Measurements from ENCODE around the gene FIGNL1.
A peak's percentile ranks its signal among the peaks of the same experiment; 100 is the strongest.

The FIGNL1 gene

GRCh38 chr7:50469181-50469580, 19.0 kb upstream of the FIGNL1 start:
- H3K27ac ChIP-seq (ENCODE audit: low read depth, low read length) = no peak overlapping the region
- no peak overlapping the region for H3K4me2 ChIP-seq (ENCODE audit: low read depth, low read length, poor library complexity, severe bottlenecking)
- no peak overlapping the region for H2AFZ ChIP-seq (ENCODE audit: low read depth, low read length, severe bottlenecking)
- H3K9me2 ChIP-seq (replicated peaks; ENCODE audit: insufficient read depth, low read length) = no peaks in the 10 kb centered on the region
- H3K36me3 ChIP-seq (ENCODE audit: low read length) = no peaks in the 10 kb centered on the region
- H3K27me3 ChIP-seq (ENCODE audit: low read length) = no peaks in the 10 kb centered on the region
- H3K9ac ChIP-seq (ENCODE audit: low read length) = no peak overlapping the region
- H3K9me3 ChIP-seq (ENCODE audit: insufficient read depth, low read length) = no peaks in the 10 kb centered on the region
- no peak overlapping the region for H3K4me3 ChIP-seq (ENCODE audit: insufficient read depth, low read length, poor library complexity, severe bottlenecking)
- H4K20me1 ChIP-seq (ENCODE audit: low read depth, low read length) = no peaks in the 10 kb centered on the region
- no peaks in the 10 kb centered on the region for H3F3A ChIP-seq (ENCODE audit: insufficient read depth)
- no peaks in the 10 kb centered on the region for H3K79me2 ChIP-seq (ENCODE audit: insufficient read depth, low read length)
- TF ChIP-seq CTCF (IDR thresholded peaks at IDR 0.05; ENCODE audit: insufficient read depth, low read length, poor library complexity, severe bottlenecking) = no peak
- no peak for TF ChIP-seq EZH2phosphoT487 (conservative IDR thresholded peaks at IDR 0.05; ENCODE audit: low read length)

- Histone ChIP-seq H4K20me1 (ENCODE audit: low read depth, low read length) (no peaks in the 10 kb centered on the region), H3K79me2 (ENCODE audit: insufficient read depth, low read length) (no peaks in the 10 kb centered on the region), H3K9ac (ENCODE audit: low read length) (peak overlapping the region; percentile 2; the same call in 1 of the 2 replicates), H3K4me3 (ENCODE audit: insufficient read depth, low read length, poor library complexity, severe bottlenecking) (no peak overlapping the region), H3K9me3 (ENCODE audit: insufficient read depth, low read length) (no peaks in the 10 kb centered on the region), H3K9me2 (replicated peaks; ENCODE audit: insufficient read depth, low read length) (no peaks in the 10 kb centered on the region), H3K4me2 (ENCODE audit: low read depth, low read length, poor library complexity, severe bottlenecking) (peak overlapping the region; percentile 43), H3K36me3 (ENCODE audit: low read length) (no peaks in the 10 kb centered on the region), H2AFZ (ENCODE audit: low read depth, low read length, severe bottlenecking) (peak overlapping the region; percentile 80), H3F3A (ENCODE audit: insufficient read depth) (no peaks in the 10 kb centered on the region), H3K27me3 (ENCODE audit: low read length) (no peaks in the 10 kb centered on the region), H3K27ac (ENCODE audit: low read depth, low read length) (no peak overlapping the region)
- peak; percentile 90 for TF ChIP-seq CTCF (IDR thresholded peaks at IDR 0.05; ENCODE audit: insufficient read depth, low read length, poor library complexity, severe bottlenecking)
- TF ChIP-seq EZH2phosphoT487 (conservative IDR thresholded peaks at IDR 0.05; ENCODE audit: low read length) = no peak
Observed at GRCh38 chr7:50467817-50468610, 17.9 kb upstream of the FIGNL1 start.

GRCh38 chr7:50466815-50467585, 16.9 kb upstream of the FIGNL1 start:
- no peaks in the 10 kb centered on the region for H3K9me3 ChIP-seq (ENCODE audit: insufficient read depth, low read length)
- no peak for TF ChIP-seq CTCF (IDR thresholded peaks at IDR 0.05; ENCODE audit: insufficient read depth, low read length, poor library complexity, severe bottlenecking)
- no peak for TF ChIP-seq EZH2phosphoT487 (conservative IDR thresholded peaks at IDR 0.05; ENCODE audit: low read length)
- H3K36me3 ChIP-seq (ENCODE audit: low read length) = no peaks in the 10 kb centered on the region
- H3K9me2 ChIP-seq (replicated peaks; ENCODE audit: insufficient read depth, low read length) = no peaks in the 10 kb centered on the region
- H3K27ac ChIP-seq (ENCODE audit: low read depth, low read length) = no peak overlapping the region
- no peak overlapping the region for H3K4me2 ChIP-seq (ENCODE audit: low read depth, low read length, poor library complexity, severe bottlenecking)
- H2AFZ ChIP-seq (ENCODE audit: low read depth, low read length, severe bottlenecking) = peak overlapping the region; percentile 80
- H3F3A ChIP-seq (ENCODE audit: insufficient read depth) = no peaks in the 10 kb centered on the region
- H4K20me1 ChIP-seq (ENCODE audit: low read depth, low read length) = no peaks in the 10 kb centered on the region
- no peaks in the 10 kb centered on the region for H3K79me2 ChIP-seq (ENCODE audit: insufficient read depth, low read length)
- no peaks in the 10 kb centered on the region for H3K27me3 ChIP-seq (ENCODE audit: low read length)
- H3K4me3 ChIP-seq (ENCODE audit: insufficient read depth, low read length, poor library complexity, severe bottlenecking) = no peak overlapping the region
- H3K9ac ChIP-seq (ENCODE audit: low read length) = no peak overlapping the region

Data from SU-DHL-6 (cell line).